ENCODE results near the gene KIAA0825.

KIAA0825 gene

GRCh38 chr5:94545870-94546625, 72.4 kb downstream of the KIAA0825 start:
- no peak for TF ChIP-seq CTCF (IDR thresholded peaks at IDR 0.05)
- no peaks in the 10 kb centered on the region for H3K9me3 ChIP-seq (ENCODE audit: control insufficient read depth, low read length)
- no peaks in the 10 kb centered on the region for H3K27me3 ChIP-seq (ENCODE audit: control insufficient read depth, insufficient read depth, low read length)
- no peak overlapping the region for H3K27ac ChIP-seq
- no peak overlapping the region for H3K9ac ChIP-seq
- no peaks in the 10 kb centered on the region for H3K4me1 ChIP-seq
- H3K36me3 ChIP-seq (ENCODE audit: control insufficient read depth, insufficient read depth, low read length), result no peaks in the 10 kb centered on the region
- no peak overlapping the region for H3K4me3 ChIP-seq (ENCODE audit: low read depth, low read length)
- H3K4me2 ChIP-seq (ENCODE audit: low read length), result no peak overlapping the region
- no peak overlapping the region for H2AFZ ChIP-seq
- no peaks in the 10 kb centered on the region for H3K79me2 ChIP-seq

- no peak overlapping the region for H2AFZ ChIP-seq
- no peaks in the 10 kb centered on the region for H3K9me3 ChIP-seq (ENCODE audit: control insufficient read depth, low read length)
- H3K9ac ChIP-seq, result no peak overlapping the region
- H3K4me1 ChIP-seq, result no peaks in the 10 kb centered on the region
- H3K4me3 ChIP-seq (ENCODE audit: low read depth, low read length), result no peak overlapping the region
- no peaks in the 10 kb centered on the region for H3K27me3 ChIP-seq (ENCODE audit: control insufficient read depth, insufficient read depth, low read length)
- no peak overlapping the region for H3K4me2 ChIP-seq (ENCODE audit: low read length)
- no peaks in the 10 kb centered on the region for H3K36me3 ChIP-seq (ENCODE audit: control insufficient read depth, insufficient read depth, low read length)
- TF ChIP-seq CTCF (IDR thresholded peaks at IDR 0.05), result no peak
- H3K27ac ChIP-seq, result no peak overlapping the region
- no peaks in the 10 kb centered on the region for H3K79me2 ChIP-seq
These were observed 73.4 kb downstream of the KIAA0825 start for GRCh38 chr5:94544875-94545547.

GRCh38 chr5:94544031-94544650, 74.3 kb downstream of the KIAA0825 start:
- Histone ChIP-seq H3K36me3 (ENCODE audit: control insufficient read depth, insufficient read depth, low read length) (no peaks in the 10 kb centered on the region), H3K79me2 (no peaks in the 10 kb centered on the region), H3K4me3 (ENCODE audit: low read depth, low read length) (no peak overlapping the region), H3K27ac (no peak overlapping the region), H3K9me3 (ENCODE audit: control insufficient read depth, low read length) (no peaks in the 10 kb centered on the region), H3K27me3 (ENCODE audit: control insufficient read depth, insufficient read depth, low read length) (no peaks in the 10 kb centered on the region), H3K4me1 (no peaks in the 10 kb centered on the region), H2AFZ (no peak overlapping the region), H3K9ac (no peak overlapping the region), H3K4me2 (ENCODE audit: low read length) (no peak overlapping the region)
- no peak for TF ChIP-seq CTCF (IDR thresholded peaks at IDR 0.05)

- TF ChIP-seq CTCF (IDR thresholded peaks at IDR 0.05), result no peak
- Histone ChIP-seq H3K4me3 (ENCODE audit: low read depth, low read length) (no peak overlapping the region), H3K4me1 (no peaks in the 10 kb centered on the region), H3K4me2 (ENCODE audit: low read length) (no peak overlapping the region), H3K36me3 (ENCODE audit: control insufficient read depth, insufficient read depth, low read length) (no peaks in the 10 kb centered on the region), H3K27ac (no peak overlapping the region), H2AFZ (no peak overlapping the region), H3K9ac (no peak overlapping the region), H3K9me3 (ENCODE audit: control insufficient read depth, low read length) (no peaks in the 10 kb centered on the region), H3K79me2 (no peaks in the 10 kb centered on the region), H3K27me3 (ENCODE audit: control insufficient read depth, insufficient read depth, low read length) (no peaks in the 10 kb centered on the region)
These were observed 77.4 kb downstream of the KIAA0825 start for GRCh38 chr5:94540856-94541494.
